WTC11 (cell line): ENCODE data around the gene FGF14. TPM values are rescaled to one million over a fixed set of nuclear protein-coding genes. Genes with fewer than 3 reads are reported as not detected.

Source experiments
- ATAC-seq: fragments of 200-7000 bp; cut with Tn5 transposase; 2 replicates; pipeline ENCODE4 v1.10.0; 2021; ENCODE audit warnings: mild to moderate bottlenecking, moderate library complexity
- CTCF ChIA-PET: fragments of 300-600 bp; sonication (Branson Sonifier 250); formaldehyde crosslinking; loops from one replicate; lab custom pipeline; 2021; ENCODE audit warnings: antibody characterized with exemption; lab: Charles Lee
- POLR2A ChIA-PET: fragments of 350-600 bp; sonication (Branson Sonifier 250); formaldehyde crosslinking; loops from one replicate; lab custom pipeline; 2021; ENCODE audit warnings: antibody characterized with exemption; lab: Charles Lee
- DNase-seq: peaks from one replicate; pipeline ENCODE4 v3.0.0; 2021; ENCODE audit warnings: low spot score
- H3K27ac Mint-ChIP-seq: 2 replicates; pipeline ENCODE4 v1.8.0; 2021; ENCODE audit warnings: mixed read lengths
- H3K27me3 Mint-ChIP-seq: 2 replicates; pipeline ENCODE4 v1.8.0; 2021; ENCODE audit warnings: low read depth, mild to moderate bottlenecking, moderate library complexity, mixed read lengths
- H3K36me3 Mint-ChIP-seq: 2 replicates; pipeline ENCODE4 v1.8.0; 2021; ENCODE audit warnings: mixed read lengths
- H3K4me1 Mint-ChIP-seq: 2 replicates; pipeline ENCODE4 v1.8.0; 2022; ENCODE audit warnings: mixed read lengths
- H3K4me3 Mint-ChIP-seq: 2 replicates; pipeline ENCODE4 v1.8.0; 2021; ENCODE audit warnings: mild to moderate bottlenecking, moderate library complexity, mixed read lengths
- H3K9me3 Mint-ChIP-seq: 2 replicates; pipeline ENCODE4 v1.8.0; 2021; ENCODE audit warnings: mixed read lengths
- ARID4B ChIP-seq: sonication (generic); formaldehyde crosslinking; IDR thresholded peaks from 2 replicates; pipeline ENCODE4 v1.8.0; 2023; ENCODE audit warnings: missing genetic modification reagents, mild to moderate bottlenecking, borderline replicate concordance
- CBFB ChIP-seq: sonication (generic); formaldehyde crosslinking; IDR thresholded peaks from 2 replicates; pipeline ENCODE4 v1.8.1; 2022; ENCODE audit warnings: mild to moderate bottlenecking, low read depth, missing genetic modification reagents
- ETV6 ChIP-seq: sonication (generic); formaldehyde crosslinking; IDR thresholded peaks from 2 replicates; pipeline ENCODE4 v1.8.1; 2022; ENCODE audit warnings: mild to moderate bottlenecking, missing genetic modification reagents
- FOXP1 ChIP-seq: sonication (generic); formaldehyde crosslinking; IDR thresholded peaks from 2 replicates; pipeline ENCODE4 v1.8.0; 2022; ENCODE audit warnings: missing genetic modification reagents, mild to moderate bottlenecking, moderate library complexity, borderline replicate concordance
- FOXP4 ChIP-seq: sonication (generic); formaldehyde crosslinking; IDR thresholded peaks from 2 replicates; pipeline ENCODE4 v1.8.0; 2022; ENCODE audit warnings: mild to moderate bottlenecking, missing genetic modification reagents
- GRHL2 ChIP-seq: fragments of 250-450 bp; sonication (Bioruptor Pico); IDR thresholded peaks from 2 replicates; pipeline ENCODE4 v1.8.0; 2022; ENCODE audit warnings: mild to moderate bottlenecking, moderate library complexity; ENCODE audit not compliant: insufficient replicate concordance, severe bottlenecking
- GTF2I ChIP-seq: fragments of 250-450 bp; sonication (Bioruptor Pico); conservative IDR thresholded peaks from 2 replicates; pipeline ENCODE4 v1.4.0; 2021; ENCODE audit warnings: mild to moderate bottlenecking
- HMGA2 ChIP-seq: fragments of 250-450 bp; sonication (Bioruptor Pico); IDR thresholded peaks from 2 replicates; pipeline ENCODE4 v1.4.0; 2021; ENCODE audit warnings: mild to moderate bottlenecking, moderate library complexity
- NFE2L1 ChIP-seq: sonication (generic); formaldehyde crosslinking; IDR thresholded peaks from 2 replicates; pipeline ENCODE4 v1.8.1; 2023; ENCODE audit warnings: missing genetic modification reagents
- NFYB ChIP-seq: sonication (generic); formaldehyde crosslinking; conservative IDR thresholded peaks from 2 replicates; pipeline ENCODE4 v1.8.0; 2022; ENCODE audit warnings: low read depth, missing genetic modification reagents
- PREB ChIP-seq: sonication (generic); formaldehyde crosslinking; IDR thresholded peaks from 2 replicates; pipeline ENCODE4 v1.8.1; 2022; ENCODE audit warnings: mild to moderate bottlenecking, missing genetic modification reagents, moderate library complexity, borderline replicate concordance
- RELA ChIP-seq: sonication (generic); formaldehyde crosslinking; IDR thresholded peaks from 2 replicates; pipeline ENCODE4 v1.8.1; 2022; ENCODE audit warnings: missing genetic modification reagents, mild to moderate bottlenecking, borderline replicate concordance
- TP53 ChIP-seq: sonication (generic); formaldehyde crosslinking; IDR thresholded peaks from 2 replicates; pipeline ENCODE4 v1.8.1; 2023; ENCODE audit warnings: mild to moderate bottlenecking, missing genetic modification reagents
- USF1 ChIP-seq: sonication (generic); formaldehyde crosslinking; IDR thresholded peaks from 2 replicates; pipeline ENCODE4 v1.8.0; 2022; ENCODE audit warnings: mild to moderate bottlenecking, missing genetic modification reagents
- ZNF219 ChIP-seq: sonication (generic); formaldehyde crosslinking; IDR thresholded peaks from 2 replicates; pipeline ENCODE4 v1.8.0; 2023; ENCODE audit warnings: missing genetic modification reagents, mild to moderate bottlenecking, borderline replicate concordance
- ZNF232 ChIP-seq: sonication (generic); formaldehyde crosslinking; IDR thresholded peaks from 2 replicates; pipeline ENCODE4 v1.8.0; 2022; ENCODE audit warnings: mild to moderate bottlenecking, missing genetic modification reagents
- ZNF532 ChIP-seq: fragments of 250-450 bp; sonication (Bioruptor Pico); IDR thresholded peaks from 2 replicates; pipeline ENCODE4 v1.9.0; 2021; ENCODE audit warnings: mild to moderate bottlenecking, borderline replicate concordance
- total RNA-seq: library from RNA; stranded (reverse); gene quantifications from 3 replicates; pipeline ENCODE4 v1.2.3, GENCODE V29; 2021

The FGF14 gene
- total RNA-seq, 1 experiment from 2014 or later: 0.28 TPM

- Mint-ChIP-seq H3K9me3 (no peaks in the 10 kb centered on the region), H3K4me3 (no peak overlapping the region), H3K27ac (no peak overlapping the region), H3K36me3 (no peaks in the 10 kb centered on the region), H3K27me3 (no peaks in the 10 kb centered on the region), H3K4me1 (no peaks in the 10 kb centered on the region)
- CTCF ChIA-PET: no interaction called here
- POLR2A ChIA-PET: no interaction called here
- no peak for DNase-seq
- ATAC-seq: no peak
- TF ChIP-seq ZNF232 (CRISPR knock-in tag) (no peak), ETV6 (no peak), GRHL2 (no peak), CBFB (CRISPR knock-in tag) (no peak)
These were observed 74.7 kb downstream of the FGF14 start for GRCh38 chr13:102327119-102327617.

GRCh38 chr13:102326381-102327118 lies 75.3 kb downstream of the FGF14 start:
- no peaks in the 10 kb centered on the region for H3K36me3 Mint-ChIP-seq
- no peaks in the 10 kb centered on the region for H3K9me3 Mint-ChIP-seq
- no peaks in the 10 kb centered on the region for H3K27me3 Mint-ChIP-seq
- H3K27ac Mint-ChIP-seq: no peak overlapping the region
- H3K4me1 Mint-ChIP-seq: no peaks in the 10 kb centered on the region
- no peak for TF ChIP-seq FOXP4 (CRISPR knock-in tag)
- no peak for TF ChIP-seq PREB
- TF ChIP-seq ZNF219: no peak
- no peak for TF ChIP-seq USF1 (CRISPR knock-in tag)
- no peak for TF ChIP-seq HMGA2 (CRISPR knock-in tag)
- TF ChIP-seq NFE2L1 (CRISPR knock-in tag): no peak
- TF ChIP-seq FOXP1: no peak
- TF ChIP-seq, all 79 proteins: peak for 0
- CTCF ChIA-PET: no interaction called here
- no peak overlapping the region for H3K4me3 Mint-ChIP-seq
- DNase-seq (no peak), ATAC-seq (no peak)
- POLR2A ChIA-PET: no interaction called here

GRCh38 chr13:102325321-102325720 lies 76.5 kb downstream of the FGF14 start:
- DNase-seq: no peak
- Mint-ChIP-seq H3K27me3 (no peaks in the 10 kb centered on the region), H3K4me3 (no peak overlapping the region), H3K4me1 (no peaks in the 10 kb centered on the region), H3K27ac (no peak overlapping the region), H3K9me3 (no peaks in the 10 kb centered on the region), H3K36me3 (no peaks in the 10 kb centered on the region)
- ATAC-seq: no peak
- no peak for TF ChIP-seq TP53 (CRISPR knock-in tag)
- TF ChIP-seq GTF2I: no peak
- no peak for TF ChIP-seq ZNF219
- TF ChIP-seq RELA (CRISPR knock-in tag): no peak
- TF ChIP-seq ZNF532 (CRISPR knock-in tag): no peak
- no peak for TF ChIP-seq ARID4B (CRISPR knock-in tag)
- TF ChIP-seq NFYB (CRISPR knock-in tag): no peak
- CTCF ChIA-PET: no interaction called here
- POLR2A ChIA-PET: no interaction called here
